ENCODE data around the gene NPNT.

The NPNT gene

GRCh38 chr4:105887508-105887907 lies 7.8 kb upstream of the NPNT start:
- no peak overlapping the region for H3K9ac ChIP-seq (ENCODE audit: low read depth, low read length)
- no peaks in the 10 kb centered on the region for H3K36me3 ChIP-seq (ENCODE audit: insufficient read depth, low read length)
- no peak overlapping the region for H3K27ac ChIP-seq (ENCODE audit: low read depth, low read length)
- no peak overlapping the region for H3K4me3 ChIP-seq (ENCODE audit: low read length)
- WGBS = 100% methylated on average over 1 of the region's 2 CpGs
- no peaks in the 10 kb centered on the region for H3K4me1 ChIP-seq (ENCODE audit: insufficient read depth, low read length)
- H3K9me3 ChIP-seq (ENCODE audit: insufficient read depth, low read depth, low read length) = no peaks in the 10 kb centered on the region
- H3K27me3 ChIP-seq (ENCODE audit: insufficient read depth, low read length) = peaks cover 17% of the 10 kb centered on the region

GRCh38 chr4:105895583-105896460 lies 551 bp downstream of the NPNT start:
- Histone ChIP-seq H3K4me1 (ENCODE audit: insufficient read depth, low read length) (peaks cover 16% of the 10 kb centered on the region; the same call in 1 of the 2 replicates), H3K9ac (ENCODE audit: low read depth, low read length) (peak overlapping the region; percentile 28; the same call in 1 of the 2 replicates), H3K27me3 (ENCODE audit: insufficient read depth, low read length) (peaks cover 96% of the 10 kb centered on the region), H3K4me3 (ENCODE audit: low read length) (peak overlapping the region; percentile 56), H3K27ac (ENCODE audit: low read depth, low read length) (no peak overlapping the region), H3K9me3 (ENCODE audit: insufficient read depth, low read depth, low read length) (no peaks in the 10 kb centered on the region), H3K36me3 (ENCODE audit: insufficient read depth, low read length) (no peaks in the 10 kb centered on the region)
- WGBS = under 1% methylated on average over 84 of the region's 84 CpGs

GRCh38 chr4:105896461-105896942 lies 1.2 kb downstream of the NPNT start:
- Histone ChIP-seq H3K36me3 (ENCODE audit: insufficient read depth, low read length) (no peaks in the 10 kb centered on the region), H3K9ac (ENCODE audit: low read depth, low read length) (no peak overlapping the region), H3K4me3 (ENCODE audit: low read length) (peak overlapping the region; percentile 56), H3K27me3 (ENCODE audit: insufficient read depth, low read length) (peaks cover 94% of the 10 kb centered on the region), H3K27ac (ENCODE audit: low read depth, low read length) (no peak overlapping the region), H3K9me3 (ENCODE audit: insufficient read depth, low read depth, low read length) (no peaks in the 10 kb centered on the region), H3K4me1 (ENCODE audit: insufficient read depth, low read length) (peaks cover 16% of the 10 kb centered on the region; the same call in 1 of the 2 replicates)
- WGBS = 5% methylated on average over 22 of the region's 22 CpGs

- peaks cover 90% of the 10 kb centered on the region for H3K27me3 ChIP-seq (ENCODE audit: insufficient read depth, low read length)
- no peak overlapping the region for H3K27ac ChIP-seq (ENCODE audit: low read depth, low read length)
- H3K9ac ChIP-seq (ENCODE audit: low read depth, low read length) = no peak overlapping the region
- 0 out of 2 replicates have a peak overlapping the region, but pooled peaks have one; percentile 56 for H3K4me3 ChIP-seq (ENCODE audit: low read length)
- WGBS = 50% methylated on average over 1 of the region's 3 CpGs
- no peaks in the 10 kb centered on the region for H3K9me3 ChIP-seq (ENCODE audit: insufficient read depth, low read depth, low read length)
- H3K4me1 ChIP-seq (ENCODE audit: insufficient read depth, low read length) = peaks cover 16% of the 10 kb centered on the region; the same call in 1 of the 2 replicates
- H3K36me3 ChIP-seq (ENCODE audit: insufficient read depth, low read length) = no peaks in the 10 kb centered on the region
Measured at GRCh38 chr4:105896984-105897775, 1.9 kb downstream of the NPNT start.

GRCh38 chr4:105900541-105900940 lies 5.3 kb downstream of the NPNT start:
- H3K4me3 ChIP-seq (ENCODE audit: low read length) = no peak overlapping the region
- H3K36me3 ChIP-seq (ENCODE audit: insufficient read depth, low read length) = no peaks in the 10 kb centered on the region
- no peak overlapping the region for H3K9ac ChIP-seq (ENCODE audit: low read depth, low read length)
- 94% methylated on average over 1 of the region's 2 CpGs for WGBS
- H3K27ac ChIP-seq (ENCODE audit: low read depth, low read length) = no peak overlapping the region
- H3K4me1 ChIP-seq (ENCODE audit: insufficient read depth, low read length) = peaks cover 16% of the 10 kb centered on the region; the same call in 1 of the 2 replicates
- H3K27me3 ChIP-seq (ENCODE audit: insufficient read depth, low read length) = peaks cover 56% of the 10 kb centered on the region
- no peaks in the 10 kb centered on the region for H3K9me3 ChIP-seq (ENCODE audit: insufficient read depth, low read depth, low read length)

- Histone ChIP-seq H3K4me1 (ENCODE audit: insufficient read depth, low read length) (peaks cover 5% of the 10 kb centered on the region; the same call in 1 of the 2 replicates), H3K36me3 (ENCODE audit: insufficient read depth, low read length) (no peaks in the 10 kb centered on the region), H3K27ac (ENCODE audit: low read depth, low read length) (no peak overlapping the region), H3K27me3 (ENCODE audit: insufficient read depth, low read length) (peaks cover 34% of the 10 kb centered on the region), H3K9ac (ENCODE audit: low read depth, low read length) (no peak overlapping the region), H3K4me3 (ENCODE audit: low read length) (no peak overlapping the region), H3K9me3 (ENCODE audit: insufficient read depth, low read depth, low read length) (no peaks in the 10 kb centered on the region)
- WGBS = 90% methylated on average over 2 of the region's 2 CpGs
Measured at GRCh38 chr4:105902550-105903262, 7.4 kb downstream of the NPNT start.

GRCh38 chr4:105909787-105910281 lies 14.6 kb downstream of the NPNT start:
- H3K4me3 ChIP-seq (ENCODE audit: low read length) = no peak overlapping the region
- H3K4me1 ChIP-seq (ENCODE audit: insufficient read depth, low read length) = peaks cover 8% of the 10 kb centered on the region
- no peak overlapping the region for H3K9ac ChIP-seq (ENCODE audit: low read depth, low read length)
- no peaks in the 10 kb centered on the region for H3K36me3 ChIP-seq (ENCODE audit: insufficient read depth, low read length)
- no peak overlapping the region for H3K27ac ChIP-seq (ENCODE audit: low read depth, low read length)
- WGBS = 84% methylated on average over 2 of the region's 2 CpGs
- H3K27me3 ChIP-seq (ENCODE audit: insufficient read depth, low read length) = no peaks in the 10 kb centered on the region
- H3K9me3 ChIP-seq (ENCODE audit: insufficient read depth, low read depth, low read length) = no peaks in the 10 kb centered on the region

- Histone ChIP-seq H3K9me3 (ENCODE audit: insufficient read depth, low read depth, low read length) (no peaks in the 10 kb centered on the region), H3K4me3 (ENCODE audit: low read length) (no peak overlapping the region), H3K27me3 (ENCODE audit: insufficient read depth, low read length) (no peaks in the 10 kb centered on the region), H3K9ac (ENCODE audit: low read depth, low read length) (no peak overlapping the region), H3K36me3 (ENCODE audit: insufficient read depth, low read length) (no peaks in the 10 kb centered on the region), H3K27ac (ENCODE audit: low read depth, low read length) (no peak overlapping the region), H3K4me1 (ENCODE audit: insufficient read depth, low read length) (peaks cover 8% of the 10 kb centered on the region)
Measured at GRCh38 chr4:105911426-105911825, 16.2 kb downstream of the NPNT start.

GRCh38 chr4:105912633-105913032 lies 17.4 kb downstream of the NPNT start:
- no peak overlapping the region for H3K9ac ChIP-seq (ENCODE audit: low read depth, low read length)

GRCh38 chr4:105917171-105917685 lies 22.0 kb downstream of the NPNT start:
- H3K4me1 ChIP-seq (ENCODE audit: insufficient read depth, low read length) = no peaks in the 10 kb centered on the region

More at GRCh38 chr4:105912633-105913032, 17.4 kb downstream of the NPNT start:
- H3K4me1 ChIP-seq (ENCODE audit: insufficient read depth, low read length) = peaks cover 8% of the 10 kb centered on the region
- no peaks in the 10 kb centered on the region for H3K36me3 ChIP-seq (ENCODE audit: insufficient read depth, low read length)
- H3K27ac ChIP-seq (ENCODE audit: low read depth, low read length) = no peak overlapping the region
- H3K9me3 ChIP-seq (ENCODE audit: insufficient read depth, low read depth, low read length) = no peaks in the 10 kb centered on the region
- 95% methylated on average over 6 of the region's 6 CpGs for WGBS
- H3K4me3 ChIP-seq (ENCODE audit: low read length) = no peak overlapping the region
- H3K27me3 ChIP-seq (ENCODE audit: insufficient read depth, low read length) = no peaks in the 10 kb centered on the region

More at GRCh38 chr4:105917171-105917685, 22.0 kb downstream of the NPNT start:
- Histone ChIP-seq H3K27ac (ENCODE audit: low read depth, low read length) (no peak overlapping the region), H3K36me3 (ENCODE audit: insufficient read depth, low read length) (no peaks in the 10 kb centered on the region), H3K9ac (ENCODE audit: low read depth, low read length) (no peak overlapping the region), H3K27me3 (ENCODE audit: insufficient read depth, low read length) (no peaks in the 10 kb centered on the region), H3K4me3 (ENCODE audit: low read length) (no peak overlapping the region), H3K9me3 (ENCODE audit: insufficient read depth, low read depth, low read length) (no peaks in the 10 kb centered on the region)
- WGBS = 94% methylated on average over 3 of the region's 3 CpGs
